A673 (cell line): ENCODE measurements around the gene TEAD1. TPM values are rescaled to one million over a fixed set of nuclear protein-coding genes. Genes with fewer than 3 reads are reported as not detected.

ENCODE experiments used
- BruUV-seq: library from RNA; stranded (reverse); fragments of 400-500 nt; replicated peaks from 2 replicates; lab custom pipeline; 2021; lab: Mats Ljungman, UMichigan
- CTCF ChIA-PET: fragments of 300-600 bp; sonication (Branson Sonifier 250); formaldehyde crosslinking; loops from one replicate; lab custom pipeline; 2022; ENCODE audit warnings: antibody characterized with exemption; lab: Charles Lee
- POLR2A ChIA-PET: fragments of 300-600 bp; sonication (Branson Sonifier 250); formaldehyde crosslinking; loops from one replicate; lab custom pipeline; 2022; ENCODE audit warnings: antibody characterized with exemption; ENCODE audit not compliant: low non-redundant PET; lab: Charles Lee
- DNase-seq: peaks from one replicate; pipeline ENCODE4 v3.0.0-alpha.2; 2015; ENCODE audit warnings: low spot score
- H3K27ac ChIP-seq: fragments of 200-600 bp; sonication (generic); 2 replicates; pipeline ENCODE4 v1.5.1; 2016; ENCODE audit warnings: mixed run types, low read depth, mild to moderate bottlenecking, mixed read lengths, antibody characterized with exemption, low read length; ENCODE audit not compliant: poor library complexity, severe bottlenecking
- H3K27me3 ChIP-seq: fragments of 200-600 bp; sonication (generic); replicated peaks from 2 replicates; pipeline ENCODE4 v1.6.1; 2017; ENCODE audit warnings: mixed run types, low read depth, mild to moderate bottlenecking, mixed read lengths, antibody characterized with exemption, low read length; ENCODE audit not compliant: insufficient read depth, poor library complexity
- H3K36me3 ChIP-seq: fragments of 200-600 bp; sonication (generic); 2 replicates; pipeline ENCODE4 v1.6.1; 2016; ENCODE audit warnings: mixed run types, mild to moderate bottlenecking, mixed read lengths, antibody characterized with exemption, low read length; ENCODE audit not compliant: insufficient read depth, poor library complexity, severe bottlenecking
- H3K4me1 ChIP-seq: fragments of 200-600 bp; sonication (generic); 2 replicates; pipeline ENCODE4 v1.6.1; 2017; ENCODE audit warnings: mixed run types, mild to moderate bottlenecking, mixed read lengths, antibody characterized with exemption, low read length; ENCODE audit not compliant: insufficient read depth, poor library complexity, severe bottlenecking
- H3K4me3 ChIP-seq: fragments of 200-600 bp; sonication (generic); 2 replicates; pipeline ENCODE4 v1.5.1; 2016; ENCODE audit warnings: low read depth, mixed run types, mild to moderate bottlenecking, mixed read lengths, low read length; ENCODE audit not compliant: poor library complexity, severe bottlenecking
- H3K9me3 ChIP-seq: fragments of 200-600 bp; sonication (generic); 2 replicates; pipeline ENCODE4 v1.6.1; 2016; ENCODE audit warnings: mixed run types, low read depth, mild to moderate bottlenecking, mixed read lengths, antibody characterized with exemption, low read length; ENCODE audit not compliant: poor library complexity, severe bottlenecking
- EZH2 ChIP-seq: fragments of 200-600 bp; sonication (generic); IDR thresholded peaks from 2 replicates; pipeline ENCODE4 v1.6.1; 2017; ENCODE audit warnings: borderline replicate concordance, low read depth, mild to moderate bottlenecking, mixed read lengths, antibody characterized with exemption, low read length; ENCODE audit not compliant: poor library complexity, severe bottlenecking
- intact Hi-C: fragments of 100-400 bp; cut with micrococcal nuclease; formaldehyde crosslinking; loops from one replicate; pipeline ENCODE4 v1.10.0; 2022; ENCODE audit not compliant: unreplicated experiment
- total RNA-seq: library from RNA; stranded (reverse); gene quantifications from 2 replicates; pipeline ENCODE4 v1.2.3, GENCODE V29; 2021
- TF ChIP-seq, protein P1 (sequence below): fragments of 300-800, 200-600 bp; sonication (generic); conservative IDR thresholded peaks from 2 replicates; pipeline ENCODE4 v1.5.1; 2017; ENCODE audit warnings: low read depth, mild to moderate bottlenecking, antibody characterized with exemption, low read length, moderate library complexity, mixed read lengths

TEAD1 gene
- total RNA-seq, 1 experiment from 2014 or later: 81.8 TPM

GRCh38 chr11:12743834-12744449, 69.7 kb downstream of the TEAD1 start:
- no peaks in the 10 kb centered on the region for H3K36me3 ChIP-seq
- H3K27ac ChIP-seq: no peak overlapping the region
- BruUV-seq: no TSS peak
- H3K9me3 ChIP-seq: no peaks in the 10 kb centered on the region
- ChIA-PET POLR2A (no interaction called here), CTCF (no interaction called here)
- peaks cover 17% of the 10 kb centered on the region for H3K4me1 ChIP-seq
- H3K27me3 ChIP-seq: no peaks in the 10 kb centered on the region
- intact Hi-C loops: no loop called here
- no peak overlapping the region for H3K4me3 ChIP-seq
- no peak for DNase-seq
- TF ChIP-seq, protein P1, sequence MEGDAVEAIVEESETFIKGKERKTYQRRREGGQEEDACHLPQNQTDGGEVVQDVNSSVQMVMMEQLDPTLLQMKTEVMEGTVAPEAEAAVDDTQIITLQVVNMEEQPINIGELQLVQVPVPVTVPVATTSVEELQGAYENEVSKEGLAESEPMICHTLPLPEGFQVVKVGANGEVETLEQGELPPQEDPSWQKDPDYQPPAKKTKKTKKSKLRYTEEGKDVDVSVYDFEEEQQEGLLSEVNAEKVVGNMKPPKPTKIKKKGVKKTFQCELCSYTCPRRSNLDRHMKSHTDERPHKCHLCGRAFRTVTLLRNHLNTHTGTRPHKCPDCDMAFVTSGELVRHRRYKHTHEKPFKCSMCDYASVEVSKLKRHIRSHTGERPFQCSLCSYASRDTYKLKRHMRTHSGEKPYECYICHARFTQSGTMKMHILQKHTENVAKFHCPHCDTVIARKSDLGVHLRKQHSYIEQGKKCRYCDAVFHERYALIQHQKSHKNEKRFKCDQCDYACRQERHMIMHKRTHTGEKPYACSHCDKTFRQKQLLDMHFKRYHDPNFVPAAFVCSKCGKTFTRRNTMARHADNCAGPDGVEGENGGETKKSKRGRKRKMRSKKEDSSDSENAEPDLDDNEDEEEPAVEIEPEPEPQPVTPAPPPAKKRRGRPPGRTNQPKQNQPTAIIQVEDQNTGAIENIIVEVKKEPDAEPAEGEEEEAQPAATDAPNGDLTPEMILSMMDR: no peak
- no peak for TF ChIP-seq EZH2

DNA sequence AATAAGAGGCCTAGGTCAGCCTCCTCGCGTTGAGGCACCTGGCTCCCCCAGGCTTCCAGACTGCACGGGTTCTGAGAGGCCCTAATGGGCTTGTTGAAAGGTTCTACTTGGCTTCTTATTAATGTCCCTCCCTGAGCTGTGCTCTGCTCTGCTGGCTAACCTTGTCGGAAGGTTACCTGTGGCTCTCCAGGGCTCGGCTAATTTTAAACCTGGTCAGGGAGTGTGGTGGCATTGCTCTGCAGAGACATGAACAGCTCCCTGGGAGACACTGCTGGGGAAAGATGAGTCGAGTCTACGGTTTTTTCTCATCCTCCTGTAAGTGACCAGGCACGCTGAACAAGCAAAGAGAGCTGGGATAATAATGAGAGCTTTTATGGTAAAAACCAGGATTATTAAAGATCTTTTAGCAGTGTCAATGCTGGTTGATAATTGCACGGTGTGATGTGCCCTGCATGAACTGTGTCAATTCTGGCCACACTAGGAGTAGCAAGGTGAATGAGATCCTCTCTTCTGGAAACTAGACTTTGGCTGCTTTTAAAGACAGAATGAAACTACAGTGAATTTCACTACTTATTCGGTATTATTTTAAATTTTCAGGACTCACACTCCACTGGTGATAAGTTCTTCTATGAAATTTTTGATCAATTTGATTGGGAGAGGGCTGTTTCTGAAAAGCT, 70.7 kb downstream of the TEAD1 start:
- H3K36me3 ChIP-seq: no peaks in the 10 kb centered on the region
- no peaks in the 10 kb centered on the region for H3K9me3 ChIP-seq
- H3K27me3 ChIP-seq: no peaks in the 10 kb centered on the region
- no TSS peak for BruUV-seq
- DNase-seq: no peak
- H3K27ac ChIP-seq: no peak overlapping the region
- intact Hi-C loops: no loop called here
- CTCF ChIA-PET: no interaction called here
- peaks cover 17% of the 10 kb centered on the region for H3K4me1 ChIP-seq
- H3K4me3 ChIP-seq: no peak overlapping the region
- TF ChIP-seq EZH2: no peak
- TF ChIP-seq, protein P1: no peak
- POLR2A ChIA-PET: interaction anchor here (0.8 kb wide), 1 partner anchor 48 kb away, joined by 5 read pairs; no protein-coding TSS in a partner anchor

GRCh38 chr11:12745787-12746186, 71.6 kb downstream of the TEAD1 start:
- POLR2A ChIA-PET: interaction anchor here (0.8 kb wide), 1 partner anchor 47 kb away, joined by 5 read pairs; no protein-coding TSS in a partner anchor
- Histone ChIP-seq H3K27me3 (no peaks in the 10 kb centered on the region), H3K4me3 (no peak overlapping the region), H3K36me3 (no peaks in the 10 kb centered on the region), H3K4me1 (peaks cover 17% of the 10 kb centered on the region), H3K9me3 (no peaks in the 10 kb centered on the region), H3K27ac (no peak overlapping the region)
- intact Hi-C loops: no loop called here
- CTCF ChIA-PET: no interaction called here
- TF ChIP-seq EZH2: no peak
- TF ChIP-seq, protein P1: no peak
- no TSS peak for BruUV-seq
- no peak for DNase-seq
